Ascending aorta (tissue), 2 donors: ENCODE results near the gene PLCH2. TPM values are rescaled to one million over a fixed set of nuclear protein-coding genes. Genes with fewer than 3 reads are reported as not detected.

Source experiments
- DNase-seq, 2 donors: peaks; one replicate each; pipeline ENCODE4 v3.0.0-alpha.2; 2019; ENCODE audit warnings: low spot score in 2 of 2
- H3K27ac ChIP-seq, 2 donors: fragments of 200-600 bp; sonication (generic); one replicate each; pipeline ENCODE4 v1.5.1; 2016 to 2017; ENCODE audit warnings: mild to moderate bottlenecking in 1 of 2
- H3K27me3 ChIP-seq: fragments of 200-600 bp; sonication (generic); one replicate; pipeline ENCODE4 v1.5.1; 2017
- H3K36me3 ChIP-seq, 2 donors: fragments of 200-600 bp; sonication (generic); one replicate each; pipeline ENCODE4 v1.5.1; 2016
- H3K4me1 ChIP-seq, 2 donors: fragments of 200-600 bp; sonication (generic); one replicate each; pipeline ENCODE4 v1.5.1; 2016 to 2017; ENCODE audit warnings: mild to moderate bottlenecking in 1 of 2
- H3K4me3 ChIP-seq, 2 donors: fragments of 200-600 bp; sonication (generic); one replicate each; pipeline ENCODE4 v1.5.1; 2016 to 2017; ENCODE audit warnings: mild to moderate bottlenecking in 1 of 2
- H3K9me3 ChIP-seq, 2 donors: fragments of 200-600 bp; sonication (generic); one replicate each; pipeline ENCODE4 v1.5.1; 2016
- CTCF ChIP-seq, 3 experiments: fragments of 200-600 bp in 2 of 3; fragments of 450-650 bp in 1 of 3; sonication (generic) in 2 of 3; IDR thresholded peaks; one replicate each; pipeline ENCODE4 v1.5.1; 2016 to 2019; ENCODE audit warnings: antibody characterized with exemption in 3 of 3, mild to moderate bottlenecking in 1 of 3, moderate library complexity in 1 of 3
- intact Hi-C: fragments of 100-400 bp; cut with DNase I; formaldehyde crosslinking; loops from one replicate; pipeline ENCODE4 v1.15.1; 2023
- total RNA-seq: library from RNA; depleted of rRNA; stranded (reverse); fragments of >200 nt; gene quantifications from one replicate; pipeline ENCODE4 v1.1.0, GENCODE V29; 2016

Gene PLCH2
- total RNA-seq, 1 donor from 2014 or later = not detected

DNA sequence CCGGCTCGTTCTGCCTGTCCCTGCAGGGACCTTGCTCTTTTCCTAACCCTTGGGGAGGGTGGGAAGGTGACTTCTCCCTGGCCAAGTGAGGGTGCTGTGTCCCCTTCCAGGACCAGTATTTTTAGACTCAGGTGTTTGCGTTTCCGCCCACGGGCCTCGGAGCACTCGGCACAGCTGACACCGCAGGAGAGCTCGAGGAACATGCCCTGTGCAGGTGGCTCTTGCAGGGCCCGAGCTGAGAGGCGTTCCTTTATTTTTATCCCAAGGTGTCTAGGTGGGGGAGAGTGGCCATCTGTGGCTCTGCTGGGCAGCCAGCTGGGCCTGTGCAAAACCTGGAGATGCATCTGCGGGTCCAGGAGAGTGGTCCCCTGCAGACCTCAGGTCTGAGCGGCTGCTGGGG lies 16.0 kb downstream of the PLCH2 start:
- H3K36me3 ChIP-seq = no peaks in the 10 kb centered on the region
- TF ChIP-seq CTCF (IDR thresholded peaks at IDR 0.05) = no peak
- no peak overlapping the region for H3K27ac ChIP-seq
- peaks cover 0 to 7% of the 10 kb centered on the region in 2 donors for H3K9me3 ChIP-seq
- intact Hi-C loops = no loop called here
- H3K4me1 ChIP-seq = no peaks in the 10 kb centered on the region
- DNase-seq = no peak
- H3K4me3 ChIP-seq = no peak overlapping the region
- no peaks in the 10 kb centered on the region for H3K27me3 ChIP-seq

GRCh38 chr1:2493218-2493617 lies 17.1 kb downstream of the PLCH2 start:
- DNase-seq = no peak
- Histone ChIP-seq H3K4me3 (no peak overlapping the region), H3K27ac (no peak overlapping the region), H3K36me3 (no peaks in the 10 kb centered on the region), H3K9me3 (peaks cover 0 to 4% of the 10 kb centered on the region in 2 donors), H3K27me3 (no peaks in the 10 kb centered on the region), H3K4me1 (no peaks in the 10 kb centered on the region)
- TF ChIP-seq CTCF (IDR thresholded peaks at IDR 0.05) = no peak
- intact Hi-C loops = no loop called here

DNA sequence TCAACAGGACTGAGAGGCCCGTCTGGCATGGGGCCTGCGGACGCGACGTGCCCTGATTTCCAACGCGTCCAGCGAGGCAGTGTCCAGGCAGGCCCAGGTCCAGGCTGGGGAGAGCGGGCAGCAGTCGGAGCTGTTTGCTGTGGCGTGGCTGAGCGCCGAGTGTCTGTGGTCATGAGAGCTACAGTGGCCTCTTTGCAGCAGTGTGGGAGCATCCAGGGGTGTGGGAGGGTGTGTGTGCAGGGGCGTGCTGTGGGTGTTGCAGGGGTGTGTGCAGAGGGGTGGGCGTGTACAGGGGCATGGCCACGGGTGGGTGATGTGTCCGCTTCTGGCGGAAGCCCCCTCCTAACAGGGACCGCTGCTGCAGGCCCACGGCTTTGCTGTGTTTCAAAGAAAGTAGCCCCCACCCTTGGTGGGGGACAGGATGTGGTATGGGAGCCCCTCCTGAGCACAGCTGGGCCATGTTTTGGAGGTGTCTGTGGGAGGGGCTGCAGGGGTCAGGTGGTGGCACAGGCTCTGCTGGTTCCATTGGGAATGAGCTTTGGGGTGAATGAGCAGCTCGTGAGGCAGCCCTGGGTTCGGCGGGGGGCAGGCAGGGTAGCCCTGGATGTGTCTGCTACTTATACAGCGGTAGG lies 17.7 kb downstream of the PLCH2 start:
- no peak for DNase-seq
- H3K36me3 ChIP-seq = no peaks in the 10 kb centered on the region
- no peak for TF ChIP-seq CTCF (IDR thresholded peaks at IDR 0.05)
- H3K9me3 ChIP-seq = no peaks in the 10 kb centered on the region
- no peak overlapping the region for H3K4me3 ChIP-seq
- intact Hi-C loops = no loop called here
- H3K27me3 ChIP-seq = no peaks in the 10 kb centered on the region
- no peak overlapping the region for H3K27ac ChIP-seq
- no peaks in the 10 kb centered on the region for H3K4me1 ChIP-seq

DNA sequence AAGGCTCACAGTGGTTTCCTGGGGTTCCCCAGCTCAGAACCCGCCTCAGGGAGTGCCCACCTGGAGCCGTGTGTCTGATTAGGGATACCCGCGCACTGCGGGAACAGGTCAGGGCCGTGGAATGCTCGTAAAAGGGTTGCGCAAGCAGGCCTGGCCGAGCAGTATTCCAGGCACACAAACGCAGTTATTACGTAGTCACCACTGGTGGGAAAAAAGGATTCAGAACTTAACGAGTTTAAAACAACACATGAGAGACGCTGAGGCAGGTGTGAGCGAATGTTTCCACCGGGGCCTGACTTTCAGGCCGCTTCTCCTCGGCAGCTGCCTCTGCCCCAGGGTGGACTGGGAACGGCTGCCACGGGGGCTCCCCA lies 18.2 kb downstream of the PLCH2 start:
- Histone ChIP-seq H3K27me3 (no peaks in the 10 kb centered on the region), H3K4me1 (no peaks in the 10 kb centered on the region), H3K9me3 (no peaks in the 10 kb centered on the region), H3K27ac (no peak overlapping the region), H3K36me3 (no peaks in the 10 kb centered on the region), H3K4me3 (no peak overlapping the region)
- TF ChIP-seq CTCF (IDR thresholded peaks at IDR 0.05) = no peak
- intact Hi-C loops = no loop called here
- DNase-seq = no peak

- DNase-seq = no peak
- H3K27me3 ChIP-seq = no peaks in the 10 kb centered on the region
- TF ChIP-seq CTCF (IDR thresholded peaks at IDR 0.05) = no peak
These were observed 18.9 kb downstream of the PLCH2 start for GRCh38 chr1:2495026-2495425.

GRCh38 chr1:2495546-2495945 lies 19.5 kb downstream of the PLCH2 start:
- Histone ChIP-seq H3K27me3 (no peaks in the 10 kb centered on the region), H3K4me3 (no peak overlapping the region), H3K36me3 (no peaks in the 10 kb centered on the region), H3K27ac (no peak overlapping the region), H3K9me3 (no peaks in the 10 kb centered on the region), H3K4me1 (no peaks in the 10 kb centered on the region)
- no peak for TF ChIP-seq CTCF (IDR thresholded peaks at IDR 0.05)
- no peak for DNase-seq
- intact Hi-C loops = no loop called here

More at GRCh38 chr1:2495026-2495425, 18.9 kb downstream of the PLCH2 start:
- H3K4me1 ChIP-seq = no peaks in the 10 kb centered on the region
- H3K4me3 ChIP-seq = no peak overlapping the region
- no peak overlapping the region for H3K27ac ChIP-seq
- intact Hi-C loops = no loop called here
- H3K36me3 ChIP-seq = no peaks in the 10 kb centered on the region
- H3K9me3 ChIP-seq = no peaks in the 10 kb centered on the region
